GDM1 (cell line): ENCODE data around the gene ARHGAP26.
"Not testable (repeated sequence)": the region's sequence is repeated elsewhere in the genome, so short reads cannot be mapped to it uniquely, and the experiment has no call there.

ENCODE experiments used
- DNase-seq: peaks from one replicate; lab custom pipeline; 2025; lab: John Stamatoyannopoulos, UW

ARHGAP26 gene

GRCh38 chr5:142906863-142907671, 136.9 kb downstream of the ARHGAP26 start:
- DNase-seq, result no peak

DNA sequence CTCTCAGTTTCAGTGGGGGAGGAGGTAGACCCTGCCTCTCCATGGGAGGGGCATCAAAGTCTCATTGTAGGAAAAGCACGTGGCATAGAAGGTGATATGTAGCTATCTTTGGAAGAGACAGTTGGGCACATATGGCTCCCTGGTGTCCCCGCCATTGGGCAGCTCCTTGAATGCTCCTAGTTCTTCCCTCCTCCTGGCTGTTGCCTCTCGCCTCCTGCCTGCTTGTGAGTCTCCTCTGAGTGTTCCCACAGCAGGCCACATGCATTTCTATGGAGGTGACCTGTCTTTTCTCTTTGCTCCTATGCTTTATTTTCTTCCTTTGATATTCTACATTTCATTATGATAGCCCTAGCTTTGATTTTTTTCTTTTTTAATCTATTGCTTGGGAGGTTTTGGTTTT, 138.5 kb downstream of the ARHGAP26 start:
- DNase-seq, result no peak

DNA sequence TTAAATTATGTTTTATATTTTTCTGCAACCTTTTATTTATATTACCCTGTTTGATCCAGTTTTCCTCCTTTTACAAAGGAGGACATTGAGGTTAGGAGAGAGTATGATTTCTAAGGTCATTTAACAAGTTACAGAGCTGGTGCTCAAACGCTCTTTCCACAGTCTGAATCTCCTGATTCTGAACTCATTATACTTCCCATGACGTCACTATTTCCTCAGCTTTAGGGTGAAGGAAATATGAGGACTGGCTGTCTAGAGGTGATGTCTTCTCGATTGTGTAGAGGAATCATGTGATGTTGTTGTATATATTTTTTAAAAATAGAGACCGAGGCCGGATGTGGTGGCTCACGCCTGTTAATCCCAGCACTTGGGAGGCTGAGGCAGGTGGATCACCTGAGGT, 140.0 kb downstream of the ARHGAP26 start:
- DNase-seq, result no peak

GRCh38 chr5:142911170-142911569, 141.0 kb downstream of the ARHGAP26 start:
- DNase-seq, result no peak

GRCh38 chr5:142911775-142912174, 141.6 kb downstream of the ARHGAP26 start:
- DNase-seq, result no peak

DNA sequence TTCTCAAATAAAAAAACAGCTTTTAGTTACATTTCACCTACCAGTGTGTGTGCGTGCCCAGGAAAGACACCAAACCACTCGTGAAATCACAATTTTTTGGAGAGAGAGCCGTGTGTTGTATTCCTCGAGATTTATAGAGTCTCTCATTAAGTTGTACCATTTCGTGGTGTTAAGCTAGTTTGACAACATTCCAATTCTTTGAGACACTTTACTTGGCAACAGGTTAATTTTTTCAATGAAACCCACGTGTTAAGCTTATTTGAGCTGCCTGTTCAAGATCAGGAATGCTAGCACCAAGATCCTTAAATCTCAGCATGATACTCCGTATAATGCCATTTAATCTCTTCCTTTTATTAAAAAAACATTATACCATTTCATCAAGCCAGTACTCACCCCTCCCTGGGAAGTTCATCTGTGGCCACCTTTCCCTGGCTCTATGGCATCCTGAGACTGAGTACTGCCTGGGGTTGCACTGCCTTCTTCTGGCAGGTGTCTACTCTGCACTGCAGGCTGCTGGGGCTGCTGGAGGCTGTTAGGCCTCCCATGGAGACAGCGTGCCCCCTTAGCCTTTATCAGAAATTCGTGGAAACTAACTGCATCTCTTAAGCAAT, 143.7 kb downstream of the ARHGAP26 start:
- DNase-seq, result no peak

GRCh38 chr5:142915038-142915437, 144.9 kb downstream of the ARHGAP26 start:
- DNase-seq, result no peak

GRCh38 chr5:142915813-142916424, 145.7 kb downstream of the ARHGAP26 start:
- DNase-seq, result no peak

GRCh38 chr5:142918959-142919635, 148.9 kb downstream of the ARHGAP26 start:
- DNase-seq, result no peak

DNA sequence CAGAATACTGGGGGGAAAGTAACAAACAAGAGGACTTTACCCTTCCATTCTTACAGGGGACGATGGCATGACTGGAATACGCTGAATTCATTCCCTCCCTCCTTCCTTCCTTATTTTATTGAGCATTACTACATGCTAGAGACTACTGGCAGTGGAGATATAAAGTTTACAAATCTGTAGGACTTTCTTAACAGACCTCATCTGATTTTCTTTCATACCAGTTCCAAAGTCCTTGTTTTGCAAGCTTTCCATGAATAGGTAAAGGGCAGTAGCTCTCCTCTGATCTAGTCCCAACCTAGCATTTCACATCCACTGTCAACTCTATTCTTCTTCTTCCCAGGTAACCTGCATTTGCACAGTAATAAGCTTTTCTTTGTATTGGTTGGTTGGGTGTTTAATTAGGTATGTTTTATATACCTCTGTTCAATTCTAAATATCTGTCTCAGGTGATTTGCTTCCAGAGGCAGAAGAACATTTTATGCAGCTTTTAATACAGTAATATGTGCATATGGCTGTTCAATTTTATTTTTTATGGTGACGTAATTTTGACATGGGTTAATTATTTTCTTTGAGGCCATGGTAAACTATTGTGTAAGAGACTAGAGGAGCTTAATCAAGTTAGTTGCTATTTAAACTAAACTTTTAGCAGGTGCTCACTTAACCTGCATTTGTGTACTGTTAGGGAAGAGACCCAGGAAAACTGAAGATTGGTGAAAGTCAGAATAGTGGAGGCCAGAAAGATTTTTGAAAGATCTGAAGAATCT, 150.9 kb downstream of the ARHGAP26 start:
- DNase-seq, result no peak

GRCh38 chr5:142922223-142922952, 152.2 kb downstream of the ARHGAP26 start:
- DNase-seq, result no peak

DNA sequence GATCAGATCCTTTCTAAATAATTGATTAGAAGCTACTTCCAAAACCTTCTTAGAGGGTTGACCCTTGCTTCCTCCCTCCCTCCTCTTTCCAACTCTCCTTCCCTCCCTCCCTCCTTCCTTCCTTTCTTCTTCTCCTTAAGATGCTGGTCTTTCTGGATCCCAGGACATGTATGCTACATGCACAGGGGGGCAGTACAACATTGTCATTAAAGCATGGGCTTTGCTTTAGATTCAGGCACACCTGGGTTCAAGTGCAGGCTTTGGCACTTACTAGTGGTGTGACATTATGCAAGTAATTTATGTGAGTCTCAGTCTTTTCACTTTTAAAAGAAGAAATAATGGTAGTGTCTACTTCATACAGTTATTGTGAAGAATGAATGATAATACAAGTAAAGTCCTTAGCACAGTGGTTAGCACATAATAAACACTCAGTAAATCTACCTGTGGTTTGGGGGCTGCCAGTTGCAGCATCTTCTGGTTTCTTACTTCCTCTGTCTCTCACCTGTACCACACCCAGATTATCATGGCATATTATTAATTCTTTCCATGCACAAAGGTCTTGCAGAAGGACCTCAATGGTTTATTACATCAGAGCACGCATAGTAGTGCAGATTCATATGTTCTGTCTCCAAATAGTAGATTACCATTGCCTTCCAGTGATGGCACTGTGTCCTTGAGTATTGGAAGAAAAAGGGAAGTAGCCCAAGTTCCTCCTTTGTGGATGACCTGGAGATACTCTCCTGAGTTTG, 154.1 kb downstream of the ARHGAP26 start:
- DNase-seq, result peak; percentile 23

DNA sequence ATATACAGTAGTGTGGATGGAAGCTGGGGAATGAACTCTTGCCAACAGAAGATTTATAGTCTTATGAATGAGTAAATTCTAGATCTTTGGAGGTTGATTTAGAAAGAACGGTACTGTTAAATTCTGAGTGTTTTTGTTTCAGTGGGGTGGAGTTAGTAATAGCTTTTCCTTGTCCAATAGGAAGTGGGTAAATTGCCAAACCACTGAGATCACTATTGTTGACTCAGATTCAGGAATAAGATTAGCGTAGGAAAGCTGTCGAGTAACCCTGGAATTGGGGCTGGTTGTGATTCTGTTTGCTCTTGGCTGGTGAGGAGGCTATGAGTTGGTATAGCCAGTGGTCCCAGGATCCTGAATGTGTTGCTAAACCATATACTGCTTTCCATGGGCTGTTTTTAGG, 155.6 kb downstream of the ARHGAP26 start:
- no peak for DNase-seq

DNA sequence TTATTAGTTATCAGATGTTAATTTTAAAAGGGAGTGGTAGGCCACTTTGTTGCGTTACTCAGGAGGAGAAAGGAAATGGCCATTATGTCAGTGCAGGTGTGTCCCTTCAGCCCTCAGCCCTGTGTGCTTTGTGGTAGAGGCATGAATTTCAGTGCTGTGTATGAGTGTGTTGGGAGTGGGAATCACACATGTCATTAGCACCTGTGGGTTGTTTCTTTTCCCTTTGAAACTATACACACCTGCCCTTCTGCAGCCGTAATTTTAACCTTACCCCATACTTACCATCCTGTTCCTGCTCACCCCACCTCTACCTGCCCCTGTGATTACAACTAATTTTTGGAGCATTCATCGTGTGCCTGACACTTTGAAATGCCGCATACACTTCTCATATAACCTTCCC, 156.4 kb downstream of the ARHGAP26 start:
- no peak for DNase-seq

- DNase-seq, result not testable (repeated sequence)
These were observed 158.8 kb downstream of the ARHGAP26 start for GRCh38 chr5:142928999-142929398.

DNA sequence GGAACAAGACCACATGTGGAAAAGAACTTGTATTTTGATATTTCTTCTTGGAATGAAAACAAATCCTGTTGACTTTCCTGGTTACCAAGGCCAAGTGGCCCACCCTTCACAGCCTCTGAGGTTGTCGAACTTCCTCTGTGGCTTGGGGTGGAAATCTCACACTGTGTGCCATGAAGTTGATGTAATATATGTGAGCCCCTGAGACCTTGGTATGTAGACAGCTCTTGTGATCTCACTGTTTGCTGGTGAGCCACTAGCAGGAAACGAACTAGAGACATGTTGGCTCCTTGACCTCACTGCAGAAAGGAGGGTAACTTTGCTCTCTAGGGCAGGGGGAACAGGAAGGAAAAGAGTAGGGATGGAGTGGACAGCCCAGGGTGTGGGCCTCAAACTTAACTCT, 159.4 kb downstream of the ARHGAP26 start:
- no peak for DNase-seq

GRCh38 chr5:142930395-142931110, 160.4 kb downstream of the ARHGAP26 start:
- no peak for DNase-seq

DNA sequence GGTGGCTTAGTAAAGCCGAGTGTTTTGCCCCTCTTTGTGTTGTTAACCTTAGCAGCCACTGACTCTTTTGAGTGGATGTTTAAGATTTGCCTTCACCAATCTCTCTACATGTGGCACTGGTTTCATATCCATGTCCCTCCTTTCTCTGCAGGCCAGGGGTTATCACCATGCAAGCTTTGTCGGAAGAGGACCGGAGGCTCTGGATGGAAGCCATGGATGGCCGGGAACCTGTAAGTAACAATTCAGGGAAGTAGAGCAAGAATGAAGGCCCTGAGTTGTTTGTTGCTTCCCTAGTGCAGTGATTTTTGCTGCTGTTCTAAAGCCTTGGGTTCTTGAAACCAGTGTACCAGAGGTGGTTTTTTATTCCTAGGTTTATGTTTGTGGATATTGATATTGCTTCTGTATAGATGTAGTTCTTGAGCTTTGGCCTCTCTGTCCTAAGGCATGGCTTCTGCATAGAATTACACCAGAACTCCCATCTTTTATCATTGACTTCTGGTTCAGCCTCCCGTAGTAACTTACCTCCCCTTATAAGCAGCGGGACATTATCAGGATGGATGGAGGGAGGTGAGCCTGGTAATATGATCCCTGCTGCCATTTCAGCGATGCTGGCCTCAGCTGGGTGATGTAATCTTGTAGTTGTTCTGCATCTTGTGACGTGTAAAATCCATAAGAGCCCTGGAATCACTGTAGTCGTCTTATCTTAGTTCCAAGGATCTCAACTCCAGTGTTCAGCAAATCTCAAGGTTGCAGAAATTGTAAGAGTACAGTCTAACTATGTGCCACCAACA, 161.9 kb downstream of the ARHGAP26 start:
- no peak for DNase-seq
